Measurements from ENCODE around the gene TADA2B.

DNA sequence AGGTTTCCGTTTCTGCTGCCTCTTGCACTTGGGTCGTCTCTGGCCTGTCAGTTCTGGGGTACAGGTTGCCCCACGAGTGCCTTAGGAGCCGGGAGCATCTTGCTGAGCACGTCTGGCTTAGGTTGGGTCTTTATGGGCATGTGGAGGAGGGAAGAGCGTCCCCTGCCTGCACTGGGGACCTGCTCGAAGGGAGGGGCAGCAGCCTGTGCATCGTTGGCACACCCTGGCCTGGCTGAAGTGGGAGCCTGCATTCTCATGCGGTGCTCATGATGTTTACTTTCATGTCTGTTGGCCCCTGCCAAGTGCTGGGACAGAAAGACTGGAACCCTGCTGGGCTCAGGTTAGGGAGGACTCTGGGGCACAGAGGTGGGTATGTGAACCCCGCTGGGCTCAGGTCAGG is 23.8 kb upstream of the TADA2B start:
- TF ChIP-seq CTCF (IDR thresholded peaks at IDR 0.05) (no peak), POLR2A (IDR thresholded peaks at IDR 0.05) (no peak)
